H1 (cell line): ENCODE results near the gene KCNJ16. TPM values are rescaled to one million over a fixed set of nuclear protein-coding genes. Genes with fewer than 3 reads are reported as not detected.

Experiments
- CTCF ChIA-PET: fragments of 300-600 bp; sonication (Branson Sonifier 250); formaldehyde crosslinking; loops from one replicate; lab custom pipeline; 2021; ENCODE audit not compliant: partially characterized antibody; lab: Charles Lee
- POLR2A ChIA-PET: fragments of 300-600 bp; sonication (Branson Sonifier 250); formaldehyde crosslinking; loops from one replicate; lab custom pipeline; 2021; ENCODE audit warnings: inconsistent platforms; ENCODE audit not compliant: partially characterized antibody; lab: Charles Lee
- DNase-seq, 2 experiments: peaks; one replicate each; pipeline versions ENCODE4 v3.0.0 to v3.0.0-alpha.2; 2010 to 2022; ENCODE audit warnings: low spot score in 2 of 2, low read depth in 1 of 2, mixed read lengths in 1 of 2
- FAIRE-seq: peaks from 2 replicates; lab custom pipeline; 2011; peaks lifted over from hg19 to GRCh38; lab: Jason Lieb, UNC
- H2AFZ ChIP-seq: 2 replicates; pipeline ENCODE4 v1.8.1; 2012; ENCODE audit warnings: low read length, inconsistent platforms
- H2AK5ac ChIP-seq: 2 replicates; pipeline ENCODE4 v1.6.1; 2013; ENCODE audit warnings: low read depth, low read length
- H2BK120ac ChIP-seq: replicated peaks from 2 replicates; pipeline ENCODE3; 2013; ENCODE audit warnings: low read depth, low read length, inconsistent platforms
- H2BK12ac ChIP-seq: 2 replicates; pipeline ENCODE4 v1.6.1; 2013; ENCODE audit warnings: low read depth, low read length
- H2BK15ac ChIP-seq: 2 replicates; pipeline ENCODE4 v1.6.1; 2013; ENCODE audit warnings: low read length
- H2BK20ac ChIP-seq: 2 replicates; pipeline ENCODE4 v1.6.1; 2013; ENCODE audit warnings: low read length
- H2BK5ac ChIP-seq: 2 replicates; pipeline ENCODE4 v1.6.1; 2013; ENCODE audit warnings: low read depth, low read length
- H3K14ac ChIP-seq: 2 replicates; pipeline ENCODE4 v1.6.1; 2013; ENCODE audit warnings: inconsistent platforms; ENCODE audit not compliant: insufficient read length
- H3K18ac ChIP-seq: 2 replicates; pipeline ENCODE4 v1.6.1; 2013; ENCODE audit warnings: low read length; ENCODE audit errors: extremely low read depth
- H3K23ac ChIP-seq: 2 replicates; pipeline ENCODE4 v1.6.1; 2013; ENCODE audit warnings: inconsistent platforms; ENCODE audit not compliant: insufficient read length
- H3K23me2 ChIP-seq: 2 replicates; pipeline ENCODE4 v1.6.1; 2013; ENCODE audit warnings: low read depth, low read length
- H3K27ac ChIP-seq: 2 replicates; pipeline ENCODE4 v1.6.1; 2011; ENCODE audit warnings: low read depth, low read length, inconsistent platforms
- H3K27me3 ChIP-seq, 4 experiments: replicated peaks in 1 of 4; 1 replicate in 1 of 4; 2 replicates in 3 of 4; pipeline versions ENCODE4 v1.6.1 to v1.8.1; 2011 to 2013; ENCODE audit warnings: low read length in 3 of 4, mild to moderate bottlenecking in 3 of 4, inconsistent platforms in 2 of 4, mixed read lengths in 2 of 4, moderate library complexity in 1 of 4; ENCODE audit not compliant: control insufficient read depth in 3 of 4, insufficient read depth in 3 of 4; ENCODE audit errors: extremely low read depth in 1 of 4
- H3K36me3 ChIP-seq, 4 experiments: 2 replicates each; pipeline versions ENCODE4 v1.6.1 to v1.8.1; 2011 to 2013; ENCODE audit warnings: mild to moderate bottlenecking in 4 of 4, low read length in 3 of 4, moderate library complexity in 2 of 4, control low read depth in 1 of 4, inconsistent platforms in 1 of 4; ENCODE audit not compliant: insufficient read depth in 4 of 4, control insufficient read depth in 2 of 4
- H3K4ac ChIP-seq: replicated peaks from 2 replicates; pipeline ENCODE3; 2013; ENCODE audit warnings: low read length, low read depth, mixed read lengths, inconsistent platforms; ENCODE audit not compliant: insufficient read length
- H3K4me1 ChIP-seq, 4 experiments: replicated peaks in 1 of 4; 1 replicate in 1 of 4; 2 replicates in 3 of 4; pipeline versions ENCODE4 v1.6.1 to v1.8.1; 2011 to 2013; ENCODE audit warnings: low read length in 3 of 4, inconsistent platforms in 2 of 4, mixed read lengths in 1 of 4; ENCODE audit not compliant: insufficient read depth in 4 of 4, control insufficient read depth in 3 of 4
- H3K4me2 ChIP-seq, 2 experiments: 2 replicates each; pipeline versions ENCODE4 v1.6.1 to v1.8.1; 2011 to 2013; ENCODE audit warnings: low read depth in 2 of 2, low read length in 2 of 2, control low read depth in 1 of 2, inconsistent platforms in 1 of 2, mild to moderate bottlenecking in 1 of 2; ENCODE audit not compliant: insufficient read depth in 1 of 2
- H3K4me3 ChIP-seq, 4 experiments: fragments of 200-600, 300-600 bp in 1 of 4; sonication (generic), shearing (Covaris generic), sonication (Bioruptor Twin) in 1 of 4; 2 replicates each; pipeline versions ENCODE4 v1.5.1 to v1.8.1; 2011 to 2016; ENCODE audit warnings: low read length in 4 of 4, low read depth in 3 of 4, control low read depth in 2 of 4, inconsistent platforms in 2 of 4, mild to moderate bottlenecking in 2 of 4, mixed read lengths in 1 of 4, moderate library complexity in 1 of 4; ENCODE audit not compliant: insufficient read depth in 2 of 4; ENCODE audit errors: extremely low read depth in 1 of 4
- H3K56ac ChIP-seq: replicated peaks from 2 replicates; pipeline ENCODE3; 2013; ENCODE audit warnings: low read depth, mild to moderate bottlenecking, mixed read lengths, low read length, inconsistent platforms; ENCODE audit not compliant: insufficient read length
- H3K79me1 ChIP-seq: 2 replicates; pipeline ENCODE4 v1.6.1; 2013; ENCODE audit warnings: low read depth, low read length, control low read depth
- H3K79me2 ChIP-seq, 2 experiments: 2 replicates each; pipeline versions ENCODE4 v1.6.1 to v1.8.1; 2012 to 2013; ENCODE audit warnings: low read length in 2 of 2, mild to moderate bottlenecking in 2 of 2, inconsistent platforms in 1 of 2; ENCODE audit not compliant: insufficient read depth in 2 of 2, control insufficient read depth in 1 of 2
- H3K9ac ChIP-seq, 4 experiments: replicated peaks in 1 of 4; 1 replicate in 1 of 4; 2 replicates in 3 of 4; pipeline versions ENCODE4 v1.6.1 to v1.8.1; 2011 to 2013; ENCODE audit warnings: low read depth in 3 of 4, low read length in 3 of 4, control low read depth in 2 of 4, mild to moderate bottlenecking in 2 of 4, moderate library complexity in 2 of 4, inconsistent platforms in 1 of 4; ENCODE audit errors: extremely low read depth in 1 of 4
- H3K9me3 ChIP-seq, 2 experiments: 2 replicates each; pipeline versions ENCODE4 v1.6.1 to v1.8.1; 2012 to 2013; ENCODE audit warnings: mild to moderate bottlenecking in 2 of 2, moderate library complexity in 2 of 2, control low read depth in 1 of 2, inconsistent platforms in 1 of 2, low read depth in 1 of 2, low read length in 1 of 2, mixed read lengths in 1 of 2; ENCODE audit not compliant: insufficient read depth in 2 of 2
- H4K20me1 ChIP-seq, 2 experiments: replicated peaks in 1 of 2; 2 replicates each; pipeline versions ENCODE3 to v1.8.1; 2011 to 2013; ENCODE audit warnings: inconsistent platforms in 2 of 2, low read length in 2 of 2, mild to moderate bottlenecking in 1 of 2; ENCODE audit not compliant: insufficient read depth in 2 of 2, control insufficient read depth in 1 of 2
- H4K5ac ChIP-seq: 2 replicates; pipeline ENCODE4 v1.6.1; 2013; ENCODE audit warnings: low read length, low read depth, mixed read lengths, inconsistent platforms; ENCODE audit not compliant: insufficient read length
- H4K8ac ChIP-seq: 2 replicates; pipeline ENCODE4 v1.8.0; 2013; ENCODE audit warnings: mild to moderate bottlenecking, moderate library complexity, low read length, inconsistent platforms; ENCODE audit not compliant: insufficient read depth; ENCODE audit errors: extremely low read depth
- H4K91ac ChIP-seq: replicated peaks from 2 replicates; pipeline ENCODE3; 2013; ENCODE audit warnings: low read length, mixed read lengths, inconsistent platforms; ENCODE audit not compliant: insufficient read length
- BACH1 ChIP-seq: IDR thresholded peaks from 2 replicates; pipeline ENCODE4 v1.6.1; 2012; ENCODE audit warnings: low read length, improper control_type of control experiment
- BRCA1 ChIP-seq: IDR thresholded peaks from 2 replicates; pipeline ENCODE4 v1.6.1; 2012; ENCODE audit warnings: low read depth, low read length, improper control_type of control experiment
- E2F6 ChIP-seq: IDR thresholded peaks from 2 replicates; pipeline ENCODE4 v1.6.1; 2012; ENCODE audit warnings: inconsistent platforms
- EGR1 ChIP-seq: IDR thresholded peaks from 2 replicates; pipeline ENCODE4 v1.6.1; 2011; ENCODE audit warnings: low read depth, low read length, borderline replicate concordance
- EZH2 ChIP-seq: fragments of 200-600 bp; sonication (generic); IDR thresholded peaks from 2 replicates; pipeline ENCODE4 v1.7.1; 2012; ENCODE audit warnings: low read depth, mild to moderate bottlenecking, moderate library complexity, low read length, inconsistent platforms; ENCODE audit not compliant: severe bottlenecking
- FOSL1 ChIP-seq: IDR thresholded peaks from 2 replicates; pipeline ENCODE4 v1.6.1; 2011; ENCODE audit warnings: mild to moderate bottlenecking, low read depth, low read length, moderate library complexity; ENCODE audit not compliant: insufficient read depth
- GABPA ChIP-seq: IDR thresholded peaks from 2 replicates; pipeline ENCODE4 v1.6.1; 2011; ENCODE audit warnings: mild to moderate bottlenecking, low read length, moderate library complexity, borderline replicate concordance; ENCODE audit not compliant: insufficient read depth
- GTF2F1 ChIP-seq: IDR thresholded peaks from 2 replicates; pipeline ENCODE4 v1.6.1; 2012; ENCODE audit warnings: low read depth, low read length, improper control_type of control experiment, borderline replicate concordance
- KDM5A ChIP-seq: fragments of 200-600 bp; IDR thresholded peaks from 2 replicates; pipeline ENCODE4 v1.7.1; 2012; ENCODE audit warnings: mild to moderate bottlenecking, low read length, inconsistent platforms, mixed read lengths
- MAFK ChIP-seq: IDR thresholded peaks from 2 replicates; pipeline ENCODE4 v1.6.1; 2012; ENCODE audit warnings: low read depth, mild to moderate bottlenecking, improper control_type of control experiment, low read length
- POU5F1 ChIP-seq: IDR thresholded peaks from 2 replicates; pipeline ENCODE4 v1.6.1; 2011; ENCODE audit warnings: low read depth, mild to moderate bottlenecking, low read length, moderate library complexity
- WGBS, 2 experiments: shearing (Covaris generic) in 1 of 2; methylation state at CpG; one replicate each; pipeline versions ENCODE4 v1.1.6 to v1.1.7; 2013 to 2015; ENCODE audit warnings: low lambda C conversion rate in 2 of 2, mixed read lengths in 2 of 2, inconsistent platforms in 1 of 2, low coverage in 1 of 2, missing lambda C conversion rate in 1 of 2; ENCODE audit not compliant: insufficient replicate concordance in 2 of 2, insufficient coverage in 1 of 2, insufficient read length in 1 of 2; ENCODE audit errors: extremely low coverage in 1 of 2, missing lambda C conversion rate in 1 of 2; 5-methylcytosine and 5-hydroxymethylcytosine counted together
- polyA plus RNA-seq, 7 experiments: library from polyadenylated mRNA; depleted of rRNA in 3 of 7; stranded (reverse) in 5 of 7; unstranded in 2 of 7; fragments of >200 nt in 5 of 7; fragments of 200-250 nt in 2 of 7; gene quantifications; 1 replicate in 5 of 7; 2 replicates in 1 of 7; 4 replicates in 1 of 7; pipeline versions ENCODE4 v1.2.1 to v1.2.3, GENCODE V29; 2011 to 2013; ENCODE audit warnings: missing spikeins in 2 of 7, mixed read lengths in 2 of 7
- total RNA-seq: library from RNA; stranded (reverse); fragmentation: NEBNext Ultra II Directional; extraction: Animal tissue kit (Norgen Biotek cat#: 25700); gene quantifications from 2 replicates; pipeline ENCODE4 v1.2.1, GENCODE V29; 2021

Gene KCNJ16
- total and polyA plus RNA-seq, 2 of the 8 experiments (the other 6 are each of a cell fraction or from before 2014, with no cell fraction given), result not detected

- no peak overlapping the region for H4K5ac ChIP-seq
- H2AFZ ChIP-seq, result no peak overlapping the region
- H4K20me1 ChIP-seq, result no peaks in the 10 kb centered on the region
- H3K18ac ChIP-seq, result no peak overlapping the region
- H4K8ac ChIP-seq, result no peak overlapping the region
- no peak overlapping the region for H3K27ac ChIP-seq
- no peak overlapping the region for H3K56ac ChIP-seq
- no peak overlapping the region for H4K91ac ChIP-seq
- H3K4me1 ChIP-seq, result no peaks in the 10 kb centered on the region
- no peak overlapping the region for H2BK20ac ChIP-seq
- no peak overlapping the region for H3K9ac ChIP-seq
- no peaks in the 10 kb centered on the region for H3K27me3 ChIP-seq
- DNase-seq, result no peak
- H3K23ac ChIP-seq, result no peak overlapping the region
- no peak overlapping the region for H3K4ac ChIP-seq
- ChIA-PET POLR2A (no interaction called here), CTCF (no interaction called here)
- H3K23me2 ChIP-seq, result peaks cover 2% of the 10 kb centered on the region; the same call in 1 of the 2 replicates
- no peak overlapping the region for H2BK12ac ChIP-seq
- H2BK120ac ChIP-seq, result no peak overlapping the region
- TF ChIP-seq FOSL1, result no peak
- TF ChIP-seq EZH2, result no peak
- TF ChIP-seq EGR1, result no peak
- no peak for TF ChIP-seq GABPA
- no peak for TF ChIP-seq BRCA1
- no peak for TF ChIP-seq E2F6
- TF ChIP-seq BACH1, result no peak
- TF ChIP-seq MAFK, result no peak
- no peak for TF ChIP-seq GTF2F1
- TF ChIP-seq POU5F1, result no peak
- no peak for TF ChIP-seq KDM5A
- H3K79me2 ChIP-seq, result no peaks in the 10 kb centered on the region
- no peaks in the 10 kb centered on the region for H3K36me3 ChIP-seq
- no peak overlapping the region for H2BK15ac ChIP-seq
- H3K9me3 ChIP-seq, result no peaks in the 10 kb centered on the region
- 89% methylated on average over 2 of the region's 2 CpGs; no CpG with 5 or more reads in 1 of the 2 experiments for WGBS, 2 experiments
- FAIRE-seq, result no peak
- H2AK5ac ChIP-seq, result no peak overlapping the region
- no peaks in the 10 kb centered on the region for H3K79me1 ChIP-seq
- H3K4me3 ChIP-seq, result no peak overlapping the region
- no peak overlapping the region for H3K4me2 ChIP-seq
- H3K14ac ChIP-seq, result no peak overlapping the region
- no peak overlapping the region for H2BK5ac ChIP-seq
Observed at GRCh38 chr17:70086516-70086915, 11.5 kb downstream of the KCNJ16 start.
